Fibroblast of skin of left quadriceps (primary cell): ENCODE measurements around the gene CTTNBP2NL.

Experiments used
- DNase-seq, 2 experiments: peaks; one replicate each; pipeline ENCODE4 v3.0.0-alpha.2; 2013; ENCODE audit warnings: low read depth in 2 of 2

The CTTNBP2NL gene

DNA sequence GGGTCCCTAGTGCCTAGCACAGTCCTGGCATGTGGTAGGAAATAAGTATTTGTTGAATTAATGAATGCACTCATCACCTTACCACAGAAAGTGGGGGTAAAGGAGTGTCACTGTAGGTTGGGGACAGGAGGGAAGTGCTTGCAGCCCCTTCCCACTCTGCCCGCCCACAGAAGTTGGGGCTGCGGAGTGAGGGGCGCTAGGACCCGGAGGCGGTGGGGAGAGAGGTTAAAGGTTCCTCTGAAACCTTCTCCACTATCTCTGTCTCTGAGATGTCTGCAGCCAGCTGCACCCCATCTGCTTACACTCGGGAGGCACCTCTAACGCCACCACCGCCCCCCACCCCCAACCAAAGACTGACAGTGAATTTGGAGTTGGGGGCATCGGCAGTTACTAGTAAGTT lies 111.3 kb downstream of the CTTNBP2NL start:
- DNase-seq: no peak

DNA sequence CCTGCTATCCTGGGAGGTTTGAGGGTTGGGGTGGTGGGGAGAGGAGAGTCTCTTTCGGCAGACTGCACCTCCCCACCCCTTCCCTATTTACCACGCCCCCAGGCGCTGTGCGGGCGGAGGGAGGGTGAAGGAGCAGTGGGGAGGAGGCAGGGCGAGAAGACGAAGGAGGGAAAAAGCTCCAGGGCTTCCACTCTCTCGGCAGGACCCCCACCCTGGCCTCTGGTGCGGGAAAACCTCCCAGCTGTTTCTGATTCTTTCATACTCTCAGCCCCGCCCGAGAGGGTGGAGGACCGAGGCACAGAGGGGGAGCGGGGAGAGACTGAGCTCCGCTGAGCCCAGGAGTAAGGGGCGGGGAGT lies 111.9 kb downstream of the CTTNBP2NL start:
- no peak for DNase-seq

DNA sequence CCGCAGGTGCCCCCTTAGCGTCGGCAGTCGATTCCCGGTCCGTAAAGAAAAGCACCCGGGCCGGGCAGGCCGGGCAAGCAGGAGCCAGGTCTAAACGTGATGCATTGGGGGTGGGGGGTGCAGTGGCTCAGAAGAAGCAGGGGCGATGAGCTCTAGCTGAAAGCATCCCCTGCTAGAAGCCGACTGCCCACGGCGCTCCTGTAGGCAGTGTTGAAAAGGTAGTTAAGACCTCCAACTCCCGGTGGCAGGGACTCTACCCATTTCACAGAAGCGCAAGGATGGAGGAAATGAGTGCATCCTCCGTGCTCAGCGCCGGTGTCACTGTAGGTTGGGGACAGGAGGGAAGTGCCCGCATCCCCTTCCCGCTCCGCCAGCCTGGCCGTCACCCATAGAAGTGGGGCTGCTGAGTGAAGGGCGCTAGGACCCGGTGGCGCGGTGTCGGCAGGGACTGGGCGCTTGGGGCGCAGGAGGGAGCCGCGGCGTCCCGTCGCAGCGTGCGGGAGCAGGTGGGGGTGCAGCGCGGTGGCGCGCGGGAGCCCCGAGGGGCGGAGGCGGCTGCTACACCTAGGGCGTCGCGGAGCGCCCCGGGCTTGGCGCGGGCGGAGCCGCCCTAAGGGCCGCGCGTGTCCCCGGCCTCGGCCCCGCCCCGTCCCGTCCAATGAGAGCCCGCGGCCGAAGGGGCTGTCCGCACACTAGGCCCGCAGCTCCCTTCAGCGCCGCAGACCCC lies 112.4 kb downstream of the CTTNBP2NL start, which contains the start of gene WNT2B:
TSS of gene WNT2B (plus strand) at position 688 of the 727 bp plus-strand sequence. CDS start 298 bp downstream, outside the sequence.
- no peak for DNase-seq

DNA sequence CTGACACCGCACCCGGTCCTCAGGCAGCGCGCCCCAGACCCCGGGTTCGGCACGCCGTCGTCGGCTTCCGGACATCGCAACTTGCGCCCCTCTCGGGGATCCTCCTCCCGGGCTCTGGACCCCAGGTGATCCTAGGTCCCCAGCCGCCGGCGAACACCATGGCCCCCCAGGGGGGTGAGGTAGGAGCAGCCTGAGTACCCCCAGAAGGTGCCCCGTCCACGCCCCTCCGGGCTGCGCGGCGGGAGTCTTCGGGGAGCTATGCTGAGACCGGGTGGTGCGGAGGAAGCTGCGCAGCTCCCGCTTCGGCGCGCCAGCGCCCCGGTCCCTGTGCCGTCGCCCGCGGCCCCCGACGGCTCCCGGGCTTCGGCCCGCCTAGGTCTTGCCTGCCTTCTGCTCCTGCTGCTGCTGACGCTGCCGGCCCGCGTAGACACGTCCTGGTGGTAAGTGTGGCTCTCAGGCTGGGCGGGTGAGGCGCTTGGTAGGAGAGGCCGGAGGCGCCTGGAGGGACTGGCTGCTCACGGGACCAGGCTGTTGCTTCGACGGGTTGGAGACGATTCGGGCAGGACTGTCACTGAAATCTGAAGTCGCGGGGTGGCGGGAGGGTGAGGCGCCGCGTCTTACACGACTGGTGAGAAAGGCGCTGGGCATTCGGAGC lies 113.1 kb downstream of the CTTNBP2NL start:
- DNase-seq: no peak

DNA sequence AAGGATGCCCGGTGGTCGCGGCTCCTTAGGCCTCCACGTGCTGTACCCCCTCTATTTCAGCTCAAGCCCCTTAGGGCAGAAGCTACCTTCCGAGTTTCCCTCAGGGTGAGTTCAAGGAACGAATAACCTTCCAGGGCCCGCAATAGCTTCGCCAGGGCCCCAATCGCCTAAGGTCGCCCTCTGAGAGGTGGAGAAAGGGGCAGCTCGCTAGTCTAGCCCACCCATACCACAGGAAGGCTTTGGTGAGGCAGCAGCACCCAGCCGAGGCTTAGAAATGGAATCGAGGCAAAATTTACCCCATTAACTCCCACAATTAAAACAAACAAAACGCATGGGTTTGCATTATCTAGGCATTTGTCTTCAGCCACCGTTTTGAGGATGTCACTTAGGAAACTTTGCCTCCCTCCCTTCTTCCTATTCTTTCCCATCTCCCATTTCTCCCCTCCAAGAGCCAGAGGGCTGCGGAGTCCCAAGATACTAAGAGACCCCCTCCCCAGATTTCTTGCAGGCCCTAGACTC lies 113.7 kb downstream of the CTTNBP2NL start:
- DNase-seq: no peak

DNA sequence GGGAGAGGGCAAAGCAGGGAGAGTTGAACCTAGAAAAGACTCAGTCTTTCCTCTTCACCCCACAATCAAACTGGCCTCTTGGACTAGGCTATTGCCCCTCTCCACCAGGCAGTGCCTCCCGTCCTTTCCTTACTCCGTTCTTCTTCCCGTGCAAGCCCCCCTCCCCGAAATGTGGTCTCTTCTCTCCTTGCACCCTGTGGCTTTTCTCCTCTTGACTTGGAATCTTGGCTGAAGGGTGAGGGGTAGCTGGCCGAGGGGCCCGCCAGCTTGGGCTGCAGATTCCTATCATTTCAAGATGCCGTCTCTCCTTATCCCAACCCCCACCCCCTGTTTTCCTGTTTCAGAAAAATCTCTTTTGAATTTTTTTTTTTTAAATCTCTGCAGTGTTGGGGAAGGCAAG lies 114.3 kb downstream of the CTTNBP2NL start:
- no peak for DNase-seq
